ENCODE results near the gene RBFOX2. TPM values are rescaled to one million over a fixed set of nuclear protein-coding genes. Genes with fewer than 3 reads are reported as not detected.
A peak's percentile ranks its signal among the peaks of the same experiment; 100 is the strongest.
"Not testable (repeated sequence)": the region's sequence is repeated elsewhere in the genome, so short reads cannot be mapped to it uniquely, and the experiment has no call there.

Gene RBFOX2
- total RNA-seq, 1 donor from 2014 or later: 107 TPM

GRCh38 chr22:35733791-35734516, 294.7 kb downstream of the RBFOX2 start:
- no peak for DNase-seq

DNA sequence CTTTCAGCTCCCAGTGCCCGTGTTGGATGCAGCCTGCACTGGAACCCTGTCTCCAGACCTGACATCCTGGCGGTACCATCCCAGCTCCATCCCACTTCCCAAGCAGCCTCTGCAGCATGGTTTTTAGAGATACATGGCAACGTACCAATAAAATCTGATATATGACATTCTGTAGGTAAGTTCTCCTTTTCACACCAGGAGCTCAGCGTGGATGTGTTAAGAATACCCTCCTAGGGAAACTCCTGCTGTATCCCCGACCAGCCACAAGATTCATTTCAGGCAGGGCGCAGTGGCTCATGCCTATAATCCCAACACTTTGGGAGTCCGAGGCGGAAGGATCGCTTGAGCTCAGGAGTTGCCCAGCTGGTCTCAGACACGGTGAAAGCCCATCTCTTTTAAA, 295.6 kb downstream of the RBFOX2 start:
- no peak for DNase-seq

DNA sequence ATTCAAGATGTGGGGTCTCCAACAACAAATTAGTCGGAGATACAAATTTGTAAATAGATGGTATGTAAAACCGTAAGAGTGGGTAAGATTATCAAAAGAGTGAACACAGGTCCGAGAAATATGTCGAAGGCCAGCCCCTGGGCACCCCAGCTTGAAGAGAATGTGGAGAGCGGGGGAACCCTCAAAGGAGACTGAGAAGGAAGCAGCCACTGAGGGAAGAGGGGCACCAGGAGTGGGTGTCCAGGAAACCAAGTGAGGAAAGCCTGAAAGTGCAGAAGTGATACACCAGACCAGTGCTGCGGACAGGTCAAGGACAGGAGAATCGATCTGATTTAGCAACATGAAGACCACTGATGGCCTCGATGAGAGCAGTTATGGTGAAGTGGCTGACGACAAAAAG, 296.5 kb downstream of the RBFOX2 start:
- no peak for DNase-seq

- DNase-seq: no peak
Measured at GRCh38 chr22:35731321-35731720, 297.3 kb downstream of the RBFOX2 start.

- DNase-seq: no peak
Measured at GRCh38 chr22:35729309-35729698, 299.3 kb downstream of the RBFOX2 start.

DNA sequence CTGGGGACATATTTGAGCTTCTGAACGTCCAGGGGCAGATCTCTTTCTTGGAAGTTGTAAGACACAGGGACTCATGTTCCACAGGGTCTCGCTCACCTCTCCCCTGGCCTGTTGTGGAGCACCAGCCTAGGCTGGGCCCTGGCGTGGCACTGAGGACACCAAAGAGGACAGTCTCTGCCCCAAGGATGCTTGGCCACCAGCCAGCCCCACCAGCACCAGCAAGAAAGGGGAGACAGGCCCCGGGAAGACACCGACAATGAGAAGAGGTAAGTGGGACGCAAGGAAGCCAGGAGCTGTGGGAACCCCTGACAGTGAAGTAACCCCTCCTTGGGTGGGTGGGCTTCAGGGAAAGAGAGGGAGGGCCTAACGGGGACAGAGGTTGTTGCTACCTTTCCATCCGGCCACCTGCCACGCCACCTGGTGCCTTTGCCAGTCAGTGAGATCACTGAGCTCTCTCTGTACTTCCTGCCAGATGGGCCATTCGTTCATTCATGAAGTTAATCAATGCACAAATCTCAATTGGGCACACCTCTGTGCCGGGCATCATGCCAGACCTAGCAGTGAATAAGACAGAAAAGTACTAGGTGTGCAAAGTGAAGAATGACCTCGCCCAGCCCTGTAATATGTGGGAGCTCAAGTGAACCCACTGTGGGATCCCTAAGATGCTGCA, 299.9 kb downstream of the RBFOX2 start:
- DNase-seq: no peak

DNA sequence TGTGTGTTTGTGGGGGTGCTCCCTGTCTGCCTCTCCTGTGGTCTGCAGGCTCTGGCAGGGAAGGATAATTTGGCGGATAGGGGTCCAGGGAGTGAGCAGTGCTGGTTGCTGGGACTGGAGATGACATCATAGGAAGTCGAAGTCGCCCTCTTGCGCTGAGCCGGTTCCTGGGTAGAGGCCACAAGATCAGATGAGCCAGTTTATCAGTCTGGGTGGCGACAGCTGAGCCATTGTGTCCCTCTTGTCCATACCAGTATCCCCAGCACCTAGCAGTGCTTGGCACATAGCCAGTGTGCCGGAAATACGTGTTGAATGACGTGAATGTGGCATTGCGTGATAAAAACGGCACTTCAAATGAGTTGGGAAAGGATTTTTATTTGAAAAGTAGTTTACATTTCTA, 301.2 kb downstream of the RBFOX2 start:
- peak; percentile 31 for DNase-seq

DNA sequence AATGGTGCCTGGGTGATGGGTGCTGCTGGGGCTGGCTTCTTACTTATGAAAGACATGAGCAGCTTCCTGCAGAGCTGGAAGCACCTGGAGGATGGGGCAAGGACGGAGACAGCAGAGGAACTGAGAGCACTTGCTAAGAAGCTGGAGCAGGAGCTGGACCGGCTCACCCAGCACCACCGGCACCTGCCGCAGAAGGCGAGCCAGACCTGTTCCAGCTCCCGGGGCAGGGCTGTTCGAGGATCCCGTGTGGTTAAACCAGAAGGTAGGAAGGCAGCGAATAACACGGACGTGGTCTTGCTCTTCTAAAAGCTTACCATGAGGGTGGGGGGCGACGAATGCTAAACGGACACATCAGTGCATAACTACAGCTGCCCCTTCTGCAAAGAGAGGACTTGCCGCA, 301.7 kb downstream of the RBFOX2 start:
- no peak for DNase-seq

DNA sequence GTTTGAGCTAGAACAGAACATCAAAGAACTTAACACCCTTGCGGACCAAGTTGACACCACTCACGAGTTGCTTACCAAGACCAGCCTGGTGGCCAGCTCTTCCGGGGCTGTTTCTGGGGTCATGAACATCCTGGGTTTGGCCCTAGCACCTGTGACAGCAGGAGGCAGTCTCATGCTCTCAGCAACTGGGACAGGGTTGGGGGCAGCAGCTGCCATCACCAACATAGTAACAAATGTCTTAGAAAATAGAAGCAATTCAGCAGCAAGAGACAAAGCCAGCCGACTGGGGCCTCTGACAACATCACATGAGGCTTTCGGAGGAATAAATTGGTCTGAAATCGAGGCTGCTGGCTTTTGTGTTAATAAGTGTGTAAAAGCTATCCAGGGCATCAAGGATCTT, 302.2 kb downstream of the RBFOX2 start:
- no peak for DNase-seq

- DNase-seq: no peak
Measured at GRCh38 chr22:35725521-35725920, 303.1 kb downstream of the RBFOX2 start.

DNA sequence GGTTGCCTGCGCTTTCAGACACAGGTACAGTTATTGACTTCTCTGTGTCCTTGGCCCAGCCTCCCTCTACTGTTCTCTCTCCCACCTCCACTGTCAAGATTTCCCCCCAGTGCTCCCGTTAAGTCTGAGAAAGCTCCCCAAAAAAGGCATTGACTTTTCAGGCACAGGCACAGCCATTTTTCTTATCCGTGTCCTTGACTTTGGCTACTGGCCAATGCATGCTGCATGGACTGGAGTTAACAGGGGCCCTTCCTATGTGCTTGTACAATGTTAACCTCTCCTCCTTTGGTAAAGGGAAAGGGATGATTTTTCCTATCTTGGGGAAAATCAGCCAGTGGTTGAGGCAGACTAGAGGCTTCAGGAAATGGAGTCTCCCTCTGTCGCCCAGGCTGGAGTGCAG, 306.7 kb downstream of the RBFOX2 start:
- no peak for DNase-seq

DNA sequence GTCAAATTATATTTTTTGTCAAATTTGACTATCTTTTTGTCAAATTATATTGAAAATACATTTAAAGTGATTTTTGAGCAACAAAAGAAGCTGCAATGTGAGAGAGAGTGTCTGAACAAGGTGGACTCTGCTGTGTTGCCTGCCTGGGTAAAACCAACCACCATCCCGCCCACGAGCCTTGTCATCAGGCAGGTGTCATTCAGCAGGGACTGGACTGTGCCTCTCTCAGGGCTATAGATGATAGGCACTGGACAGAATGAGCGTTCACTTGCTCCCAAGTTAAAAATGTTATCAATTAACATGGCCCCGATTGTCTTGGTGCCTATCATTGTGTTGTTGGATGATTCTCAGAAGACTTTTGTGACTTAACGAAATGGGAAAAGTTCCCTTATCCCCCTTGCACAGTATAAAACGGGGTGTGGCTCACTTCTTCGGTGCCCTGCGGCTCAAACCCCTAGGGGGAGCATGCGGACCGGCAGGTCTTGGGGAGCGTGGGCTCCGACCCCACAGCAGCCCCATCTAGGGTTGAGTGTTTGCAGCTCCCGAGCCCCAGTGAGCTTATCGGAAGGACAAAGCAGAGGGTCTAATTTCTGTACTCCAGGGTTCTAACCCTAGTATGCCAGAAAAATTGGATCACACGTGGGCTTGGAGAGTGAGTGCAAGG, 309.3 kb downstream of the RBFOX2 start:
- no peak for DNase-seq

DNA sequence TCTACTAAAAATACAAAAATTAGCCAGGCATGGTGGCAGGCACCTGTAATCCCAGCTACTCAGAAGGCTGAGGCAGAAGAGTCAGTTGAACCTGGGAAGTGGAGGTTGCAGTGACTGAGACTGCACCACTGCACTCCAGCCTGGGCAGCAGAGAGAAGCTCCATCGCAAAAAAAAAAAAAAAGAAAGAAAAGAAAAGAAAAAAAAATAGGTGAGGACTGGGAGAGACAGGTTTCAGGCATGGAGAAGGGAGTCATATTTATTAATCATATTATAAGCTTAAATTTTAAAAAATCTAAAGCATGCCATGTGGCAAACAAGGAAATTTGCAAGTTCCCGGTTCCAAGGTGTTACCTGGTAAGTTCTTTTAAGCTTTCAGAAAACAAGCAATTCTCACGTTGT, 311.1 kb downstream of the RBFOX2 start, which contains the start of gene APOL5:
Gene APOL5, plus strand, starts transcription at position 301 of the 400 bp plus-strand sequence. Its CDS starts 0 bp downstream, at position 301.
- no peak for DNase-seq

- DNase-seq: no peak
Measured at GRCh38 chr22:35712672-35713071, 316.0 kb downstream of the RBFOX2 start.

- DNase-seq: no peak
Measured at GRCh38 chr22:35711336-35711735, 317.3 kb downstream of the RBFOX2 start.

DNA sequence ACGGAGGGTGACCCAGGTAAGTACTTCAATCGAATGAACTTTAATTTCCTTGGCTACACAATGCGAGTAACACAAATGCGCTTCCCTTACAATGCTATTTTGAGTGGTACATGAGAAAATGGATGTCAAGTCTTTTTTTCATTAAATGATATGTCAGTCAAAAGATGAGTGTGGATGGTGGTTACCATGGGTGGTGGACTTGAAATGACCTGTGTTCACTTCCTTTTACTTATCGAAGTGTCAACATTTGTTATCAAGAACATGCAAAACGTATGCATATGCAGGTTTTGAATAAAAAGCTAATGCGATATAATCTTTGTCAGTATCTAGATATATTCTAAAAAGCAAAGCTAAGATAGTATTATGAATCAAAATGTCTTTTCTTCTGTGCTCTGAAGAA, 319.7 kb downstream of the RBFOX2 start:
- no peak for DNase-seq

DNA sequence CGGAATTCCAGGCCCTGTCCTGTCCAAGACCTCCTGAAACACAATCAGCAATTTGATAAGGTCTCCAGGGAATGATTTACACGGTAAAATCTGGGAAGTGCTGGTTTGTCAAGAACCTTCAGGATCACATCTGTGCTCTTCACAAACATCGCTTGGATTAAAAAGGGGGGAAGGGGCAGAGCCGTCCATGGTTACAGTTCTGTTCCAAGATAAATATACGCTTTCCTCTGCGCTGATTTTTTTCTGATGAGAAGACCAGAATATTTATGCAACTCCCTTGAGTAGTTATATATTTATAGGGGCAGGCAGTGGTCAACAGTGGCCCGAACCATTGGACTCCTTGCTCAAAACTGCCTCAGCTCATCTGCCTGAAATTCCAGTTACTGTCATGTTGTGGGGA, 320.2 kb downstream of the RBFOX2 start:
- DNase-seq: no peak

- peak; percentile 63 for DNase-seq
Measured at GRCh38 chr22:35705141-35705540, 323.5 kb downstream of the RBFOX2 start.

DNA sequence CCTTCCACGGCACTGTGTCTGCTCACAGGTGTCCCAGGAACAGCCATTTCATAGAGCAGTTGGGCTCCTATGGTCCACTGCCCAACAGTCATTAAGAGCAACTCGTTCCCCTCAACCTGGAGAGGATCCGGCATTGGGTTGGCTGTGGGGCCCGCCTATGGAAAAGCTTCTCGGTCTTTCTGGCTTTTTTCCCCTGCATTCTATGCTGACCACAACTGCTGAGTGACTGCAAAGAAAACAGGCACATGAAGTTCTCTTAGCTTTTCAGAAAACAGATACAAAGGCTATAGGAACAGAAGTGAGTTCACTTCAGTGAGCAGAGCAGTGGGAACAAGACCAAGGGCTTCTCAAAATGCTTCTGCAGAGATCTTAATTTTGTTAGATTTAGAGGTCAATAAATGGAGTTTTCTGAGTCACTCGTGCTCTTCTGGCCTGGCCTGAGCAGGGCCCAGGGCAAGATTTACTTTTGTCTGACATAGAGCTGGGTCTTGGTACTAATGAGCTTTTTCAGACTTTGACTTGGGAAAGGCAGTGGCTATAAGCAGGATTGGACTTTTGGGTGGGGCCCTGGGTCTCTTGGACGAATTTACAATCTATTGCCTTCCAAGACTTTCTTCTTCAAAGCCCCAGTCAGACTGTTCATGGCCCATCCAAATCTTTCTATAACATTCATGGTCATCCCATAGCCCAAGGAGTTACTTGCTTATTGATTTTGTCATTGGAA, 324.6 kb downstream of the RBFOX2 start:
- DNase-seq: no peak

DNA sequence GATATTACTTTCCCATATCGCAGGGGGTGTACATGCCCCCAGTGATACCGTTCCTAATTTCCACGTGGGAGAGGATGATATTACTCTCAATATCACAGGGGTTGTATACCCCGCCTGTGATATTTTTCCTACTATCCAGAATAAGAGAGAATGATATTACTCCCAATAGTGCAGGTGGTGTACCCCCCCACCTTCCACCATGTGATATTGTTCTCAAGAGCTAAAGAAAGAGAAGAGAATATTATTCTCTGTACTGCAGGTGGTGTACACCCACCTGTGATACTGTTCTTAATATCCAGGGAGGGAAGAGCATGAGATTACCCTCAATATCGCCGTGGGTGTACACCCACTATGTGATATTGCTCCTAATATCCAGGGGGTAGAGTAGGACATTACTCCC, 328.8 kb downstream of the RBFOX2 start:
- DNase-seq: not testable (repeated sequence)

DNA sequence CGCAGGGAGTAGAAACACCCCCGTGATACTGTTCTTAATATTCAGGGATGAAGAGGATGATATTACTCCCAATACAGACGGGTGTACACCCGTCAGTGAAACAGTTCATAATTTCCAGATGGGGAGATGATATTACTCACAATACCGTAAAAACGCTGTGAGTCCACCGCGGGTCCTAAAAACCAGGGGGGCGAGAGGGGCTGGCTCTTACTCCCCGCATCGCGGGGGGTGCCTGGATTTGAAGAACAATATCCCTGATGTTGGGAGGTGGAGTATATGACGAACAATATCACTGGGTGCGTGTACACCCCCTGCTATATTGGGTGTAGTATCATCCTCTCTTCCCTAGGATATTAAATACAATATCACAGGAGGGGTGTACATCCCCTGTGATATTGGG, 331.5 kb downstream of the RBFOX2 start:
- DNase-seq: no peak

DNA sequence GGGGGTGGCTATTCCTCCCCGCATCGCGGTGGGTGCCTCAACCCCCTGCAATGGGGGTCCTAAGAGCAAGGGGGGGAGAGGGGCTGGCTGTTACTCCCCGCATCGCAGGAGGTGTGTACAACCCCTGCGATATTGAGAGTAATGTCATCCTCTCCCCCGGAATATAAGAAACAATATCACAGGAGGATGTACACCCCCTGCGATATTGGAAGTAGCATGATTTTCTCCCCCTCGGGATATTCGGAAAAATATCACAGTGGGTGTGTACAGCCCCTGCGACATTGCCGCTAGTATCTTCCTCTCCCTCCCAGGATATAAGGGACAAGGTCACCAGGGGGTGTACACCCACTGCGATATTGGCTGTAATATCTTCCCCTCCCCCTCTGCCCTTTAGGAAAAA, 333.4 kb downstream of the RBFOX2 start:
- no peak for DNase-seq

DNA sequence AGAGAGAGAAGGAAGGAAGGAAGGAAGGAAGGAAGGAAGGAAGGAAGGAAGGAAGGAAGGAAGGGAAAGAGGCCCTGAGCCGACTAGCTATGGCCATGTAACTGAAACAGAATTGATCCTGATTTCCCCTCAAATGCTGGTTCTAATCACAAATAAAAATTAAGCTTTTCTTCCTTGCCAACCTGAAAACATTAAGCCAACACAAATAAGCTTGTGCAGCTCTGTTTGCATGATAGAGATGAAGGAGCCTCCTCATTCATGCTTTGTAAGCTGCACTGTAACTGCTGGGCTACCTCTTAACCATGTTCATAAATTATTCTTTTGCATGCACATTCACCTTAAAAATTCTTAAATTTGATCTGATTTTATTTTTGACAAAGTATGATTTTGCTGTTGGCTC, 338.6 kb downstream of the RBFOX2 start:
- no peak for DNase-seq

All from dermis blood vessel endothelial cell (primary cell).